Astrocyte (in vitro differentiated cells and primary cell): ENCODE results near the gene IVNS1ABP.

Experiments used
- CTCF ChIP-seq: IDR thresholded peaks from 2 replicates; pipeline ENCODE4 v1.5.1; 2011; ENCODE audit warnings: low read depth, mild to moderate bottlenecking, inconsistent platforms, low read length, moderate library complexity; ENCODE audit not compliant: insufficient read depth
- EZH2 ChIP-seq: IDR thresholded peaks from 2 replicates; pipeline ENCODE4 v1.6.1; 2012; ENCODE audit warnings: mild to moderate bottlenecking, low read length, inconsistent platforms; ENCODE audit not compliant: insufficient read depth

- no peak for TF ChIP-seq CTCF
- no peak for TF ChIP-seq EZH2
Observed at GRCh38 chr1:185250063-185250462, 67.0 kb downstream of the IVNS1ABP start.
